ENCODE results near the gene PCBD1.

DNA sequence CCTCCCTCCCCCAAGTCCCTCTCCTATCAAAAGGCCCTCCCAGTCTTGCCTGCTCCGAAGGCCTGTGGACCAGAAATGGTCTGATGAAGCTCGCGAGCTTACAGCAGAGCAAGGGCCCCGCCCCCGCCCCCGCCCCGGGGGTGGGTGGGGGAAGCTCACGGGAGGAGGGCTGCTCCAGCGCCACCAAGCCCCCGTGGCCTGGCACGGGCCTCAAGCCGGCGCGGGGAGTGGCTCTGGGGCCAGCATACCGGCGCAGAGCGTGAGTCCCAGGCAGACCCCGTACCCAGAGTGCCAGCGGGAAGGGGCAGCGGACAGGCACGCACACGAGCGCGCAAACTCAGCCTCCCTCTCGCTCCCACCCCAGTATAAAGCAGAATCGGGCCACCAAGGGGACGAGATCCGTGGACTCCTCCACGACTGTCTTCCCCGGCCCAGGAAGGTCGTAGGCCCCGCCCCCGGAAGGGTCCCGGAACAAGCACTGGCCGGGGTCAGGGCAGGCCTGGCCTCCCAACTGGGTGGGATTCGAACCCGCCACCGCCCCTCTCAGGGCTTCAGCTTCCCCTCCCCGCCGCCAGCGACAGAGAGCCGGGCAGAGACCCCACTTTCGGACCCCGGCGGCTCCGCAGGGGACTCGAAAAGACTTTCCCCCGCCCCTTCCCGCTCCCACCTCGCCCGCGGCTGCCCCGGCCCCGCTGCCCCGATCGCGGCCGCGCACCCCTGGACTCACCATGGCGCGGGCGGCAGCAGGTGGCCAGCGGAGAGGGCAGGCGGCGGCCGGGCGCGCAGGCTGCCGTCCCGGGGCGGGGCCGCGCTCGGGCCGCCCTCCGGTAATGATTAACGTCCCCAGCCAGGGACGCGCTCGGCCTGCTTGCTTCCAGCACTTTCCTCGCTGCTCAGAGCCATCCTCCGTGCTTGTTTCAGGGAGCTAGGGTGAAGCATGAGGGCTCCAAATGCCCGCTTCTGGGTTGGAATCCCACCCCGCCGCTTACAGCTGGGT is at the start of gene PCBD1:
- TF ChIP-seq POLR2AphosphoS5 (IDR thresholded peaks at IDR 0.05; ENCODE audit: low read depth) = no peak; the same call in 1 of the 2 replicates
- no peak for TF ChIP-seq EZH2 (IDR thresholded peaks at IDR 0.05; ENCODE audit: low read depth, unreplicated experiment)
- TF ChIP-seq, protein P1, sequence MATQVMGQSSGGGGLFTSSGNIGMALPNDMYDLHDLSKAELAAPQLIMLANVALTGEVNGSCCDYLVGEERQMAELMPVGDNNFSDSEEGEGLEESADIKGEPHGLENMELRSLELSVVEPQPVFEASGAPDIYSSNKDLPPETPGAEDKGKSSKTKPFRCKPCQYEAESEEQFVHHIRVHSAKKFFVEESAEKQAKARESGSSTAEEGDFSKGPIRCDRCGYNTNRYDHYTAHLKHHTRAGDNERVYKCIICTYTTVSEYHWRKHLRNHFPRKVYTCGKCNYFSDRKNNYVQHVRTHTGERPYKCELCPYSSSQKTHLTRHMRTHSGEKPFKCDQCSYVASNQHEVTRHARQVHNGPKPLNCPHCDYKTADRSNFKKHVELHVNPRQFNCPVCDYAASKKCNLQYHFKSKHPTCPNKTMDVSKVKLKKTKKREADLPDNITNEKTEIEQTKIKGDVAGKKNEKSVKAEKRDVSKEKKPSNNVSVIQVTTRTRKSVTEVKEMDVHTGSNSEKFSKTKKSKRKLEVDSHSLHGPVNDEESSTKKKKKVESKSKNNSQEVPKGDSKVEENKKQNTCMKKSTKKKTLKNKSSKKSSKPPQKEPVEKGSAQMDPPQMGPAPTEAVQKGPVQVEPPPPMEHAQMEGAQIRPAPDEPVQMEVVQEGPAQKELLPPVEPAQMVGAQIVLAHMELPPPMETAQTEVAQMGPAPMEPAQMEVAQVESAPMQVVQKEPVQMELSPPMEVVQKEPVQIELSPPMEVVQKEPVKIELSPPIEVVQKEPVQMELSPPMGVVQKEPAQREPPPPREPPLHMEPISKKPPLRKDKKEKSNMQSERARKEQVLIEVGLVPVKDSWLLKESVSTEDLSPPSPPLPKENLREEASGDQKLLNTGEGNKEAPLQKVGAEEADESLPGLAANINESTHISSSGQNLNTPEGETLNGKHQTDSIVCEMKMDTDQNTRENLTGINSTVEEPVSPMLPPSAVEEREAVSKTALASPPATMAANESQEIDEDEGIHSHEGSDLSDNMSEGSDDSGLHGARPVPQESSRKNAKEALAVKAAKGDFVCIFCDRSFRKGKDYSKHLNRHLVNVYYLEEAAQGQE (IDR thresholded peaks at IDR 0.05; ENCODE audit: unreplicated experiment) = no peak
- no peak for TF ChIP-seq CTCF (conservative IDR thresholded peaks at IDR 0.05; ENCODE audit: low read depth in 2 of 2)
- TF ChIP-seq CREB1 (CRISPR knock-in tag; IDR thresholded peaks at IDR 0.05; ENCODE audit: low read depth) = no peak

Data from GM23338 (cell line).